Smooth muscle cell (in vitro differentiated cells): ENCODE data around the gene PSENEN. TPM values are rescaled to one million over a fixed set of nuclear protein-coding genes. Genes with fewer than 3 reads are reported as not detected.
"Not testable (repeated sequence)": the region's sequence is repeated elsewhere in the genome, so short reads cannot be mapped to it uniquely, and the experiment has no call there.

Experiments used
- DNase-seq: peaks from one replicate; lab custom pipeline; 2025; ENCODE audit not compliant: unreplicated experiment; lab: John Stamatoyannopoulos, UW
- H2AFZ ChIP-seq: fragments of 200-600 bp; sonication (generic); 2 replicates; pipeline ENCODE4 v1.6.0; 2016; ENCODE audit warnings: antibody characterized with exemption, low read depth, mild to moderate bottlenecking
- H3F3A ChIP-seq: fragments of 200-600 bp; sonication (generic); 2 replicates; pipeline ENCODE4 v1.6.0; 2017; ENCODE audit warnings: antibody characterized with exemption, low read depth
- H3K27ac ChIP-seq: fragments of 200-600 bp; sonication (generic); 2 replicates; pipeline ENCODE4 v1.5.1; 2016; ENCODE audit warnings: low read depth, mild to moderate bottlenecking
- H3K27me3 ChIP-seq: fragments of 200-600 bp; sonication (generic); 2 replicates; pipeline ENCODE4 v1.6.1; 2016; ENCODE audit warnings: low read depth, mild to moderate bottlenecking
- H3K36me3 ChIP-seq: fragments of 200-600 bp; sonication (generic); 2 replicates; pipeline ENCODE4 v1.5.1; 2016; ENCODE audit warnings: low read depth
- H3K4me1 ChIP-seq: fragments of 200-600 bp; sonication (generic); 2 replicates; pipeline ENCODE4 v1.5.1; 2016; ENCODE audit warnings: low read depth
- H3K4me2 ChIP-seq: fragments of 200-600 bp; sonication (generic); 2 replicates; pipeline ENCODE4 v1.6.0; 2016; ENCODE audit warnings: mild to moderate bottlenecking
- H3K4me3 ChIP-seq: fragments of 200-600 bp; sonication (generic); 2 replicates; pipeline ENCODE4 v1.5.1; 2016; ENCODE audit warnings: mild to moderate bottlenecking
- H3K79me2 ChIP-seq: fragments of 200-600 bp; sonication (generic); 2 replicates; pipeline ENCODE4 v1.6.0; 2016; ENCODE audit warnings: low read depth, mild to moderate bottlenecking
- H3K9ac ChIP-seq: fragments of 200-600 bp; sonication (generic); 2 replicates; pipeline ENCODE4 v1.6.0; 2016; ENCODE audit warnings: low read depth
- H3K9me3 ChIP-seq: fragments of 200-600 bp; sonication (generic); replicated peaks from 2 replicates; pipeline ENCODE4 v1.5.1; 2016; ENCODE audit warnings: low read depth
- H4K20me1 ChIP-seq: fragments of 200-600 bp; sonication (generic); 2 replicates; pipeline ENCODE4 v1.6.0; 2016; ENCODE audit warnings: low read depth
- WGBS: methylation state at CpG from one replicate; pipeline ENCODE4 v1.1.7; 2016; ENCODE audit warnings: low lambda C conversion rate; 5-methylcytosine and 5-hydroxymethylcytosine counted together
- polyA plus RNA-seq: library from polyadenylated mRNA; unstranded; fragments of >200 nt; fragmentation: Nextera tagmentation; extraction: Ambion mirVana; gene quantifications from 2 replicates; pipeline ENCODE4 v1.2.1, GENCODE V29; 2016
- total RNA-seq: library from RNA; depleted of rRNA; stranded (reverse); fragments of >200 nt; gene quantifications from 2 replicates; pipeline ENCODE4 v1.2.3, GENCODE V29; 2014
- TF ChIP-seq, protein P1 (sequence below): fragments of 200-600 bp; sonication (generic); IDR thresholded peaks from 2 replicates; pipeline ENCODE4 v1.5.1; 2017; ENCODE audit warnings: borderline replicate concordance, mild to moderate bottlenecking, antibody characterized with exemption; ENCODE audit not compliant: insufficient read depth, poor library complexity, severe bottlenecking

PSENEN gene
- total and polyA plus RNA-seq, 2 experiments from 2014 or later: 65.4 to 137 TPM

DNA sequence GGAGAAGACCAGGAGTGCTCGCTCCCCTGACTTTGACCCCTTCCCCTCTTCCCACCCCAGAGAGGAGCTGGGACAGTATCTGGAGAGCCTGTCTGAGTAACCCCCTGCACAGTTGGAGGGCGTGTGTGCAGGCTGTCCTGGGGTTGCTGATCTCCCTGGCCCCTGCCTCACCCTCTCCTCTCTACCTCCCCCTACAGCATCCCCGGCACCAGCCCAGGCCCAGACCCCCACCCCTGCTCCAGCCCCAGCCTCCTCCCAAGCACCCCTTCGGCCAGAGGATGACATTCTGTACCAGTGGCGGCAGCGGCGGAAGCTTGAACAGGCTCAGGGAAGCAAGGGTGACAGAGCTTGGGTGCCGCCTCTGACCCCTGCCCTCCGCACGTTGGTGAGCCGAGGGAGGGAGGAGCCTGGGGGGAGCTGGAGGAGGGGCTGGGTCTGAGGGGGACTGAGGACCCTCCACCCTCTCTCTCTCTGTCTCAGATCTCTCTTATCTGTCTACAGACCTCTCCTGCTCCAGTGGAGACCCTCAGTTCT lies 21.2 kb downstream of the PSENEN start:
- no peaks in the 10 kb centered on the region for H3K4me1 ChIP-seq
- no peak for DNase-seq
- H3K36me3 ChIP-seq: no peaks in the 10 kb centered on the region
- no peaks in the 10 kb centered on the region for H3F3A ChIP-seq
- TF ChIP-seq, protein P1, sequence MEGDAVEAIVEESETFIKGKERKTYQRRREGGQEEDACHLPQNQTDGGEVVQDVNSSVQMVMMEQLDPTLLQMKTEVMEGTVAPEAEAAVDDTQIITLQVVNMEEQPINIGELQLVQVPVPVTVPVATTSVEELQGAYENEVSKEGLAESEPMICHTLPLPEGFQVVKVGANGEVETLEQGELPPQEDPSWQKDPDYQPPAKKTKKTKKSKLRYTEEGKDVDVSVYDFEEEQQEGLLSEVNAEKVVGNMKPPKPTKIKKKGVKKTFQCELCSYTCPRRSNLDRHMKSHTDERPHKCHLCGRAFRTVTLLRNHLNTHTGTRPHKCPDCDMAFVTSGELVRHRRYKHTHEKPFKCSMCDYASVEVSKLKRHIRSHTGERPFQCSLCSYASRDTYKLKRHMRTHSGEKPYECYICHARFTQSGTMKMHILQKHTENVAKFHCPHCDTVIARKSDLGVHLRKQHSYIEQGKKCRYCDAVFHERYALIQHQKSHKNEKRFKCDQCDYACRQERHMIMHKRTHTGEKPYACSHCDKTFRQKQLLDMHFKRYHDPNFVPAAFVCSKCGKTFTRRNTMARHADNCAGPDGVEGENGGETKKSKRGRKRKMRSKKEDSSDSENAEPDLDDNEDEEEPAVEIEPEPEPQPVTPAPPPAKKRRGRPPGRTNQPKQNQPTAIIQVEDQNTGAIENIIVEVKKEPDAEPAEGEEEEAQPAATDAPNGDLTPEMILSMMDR: no peak
- no peaks in the 10 kb centered on the region for H4K20me1 ChIP-seq
- no peak overlapping the region for H3K27ac ChIP-seq
- H2AFZ ChIP-seq: no peak overlapping the region
- H3K4me3 ChIP-seq: no peak overlapping the region
- no peak overlapping the region for H3K9ac ChIP-seq
- H3K27me3 ChIP-seq: no peaks in the 10 kb centered on the region
- no peaks in the 10 kb centered on the region for H3K79me2 ChIP-seq
- no peaks in the 10 kb centered on the region for H3K9me3 ChIP-seq
- WGBS: 97% methylated on average over 6 of the region's 11 CpGs
- no peak overlapping the region for H3K4me2 ChIP-seq

DNA sequence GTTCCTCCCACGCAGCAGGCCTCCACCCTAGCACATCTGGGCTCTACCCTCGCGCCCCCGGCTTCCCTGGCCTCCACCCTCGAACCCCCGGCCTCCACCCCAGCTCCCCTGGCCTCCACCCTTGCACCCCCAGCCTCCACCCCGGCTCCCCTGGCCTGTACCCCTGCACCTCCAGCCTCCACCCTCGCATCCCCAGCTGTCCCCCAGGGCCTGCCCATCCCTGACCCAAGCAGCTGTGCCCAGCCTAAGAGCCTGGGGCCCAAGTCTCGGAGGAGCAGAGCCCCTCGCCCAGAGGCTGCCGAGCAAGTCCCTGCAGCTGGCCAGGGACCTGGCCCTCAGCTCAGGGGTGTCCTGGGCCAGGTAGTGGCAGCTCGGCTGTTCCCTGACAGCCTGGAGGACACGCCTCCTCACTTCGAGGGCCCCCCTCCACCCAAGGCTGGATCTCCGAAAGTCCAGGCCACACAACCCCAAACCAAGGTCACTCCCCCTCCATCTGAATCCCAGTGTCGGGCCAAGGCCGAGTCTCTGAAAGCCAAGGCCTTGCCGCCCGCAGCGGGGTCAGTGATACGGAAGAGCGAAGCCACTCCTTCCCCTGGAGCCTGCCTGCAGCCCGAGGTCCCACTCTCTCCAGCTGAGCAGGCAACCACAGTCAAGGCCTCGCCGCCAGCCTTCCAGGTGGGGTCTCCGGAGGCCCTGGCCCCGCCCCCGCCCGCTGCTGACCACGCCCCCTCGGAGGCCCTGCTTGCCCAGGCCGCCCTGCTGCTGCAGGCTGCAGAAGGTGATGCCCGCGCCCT lies 22.0 kb downstream of the PSENEN start:
- Histone ChIP-seq H3F3A (no peaks in the 10 kb centered on the region), H2AFZ (no peak overlapping the region), H3K27me3 (no peaks in the 10 kb centered on the region), H3K4me3 (no peak overlapping the region), H3K36me3 (no peaks in the 10 kb centered on the region), H3K4me1 (no peaks in the 10 kb centered on the region), H3K4me2 (no peak overlapping the region), H4K20me1 (no peaks in the 10 kb centered on the region), H3K79me2 (no peaks in the 10 kb centered on the region), H3K9me3 (no peaks in the 10 kb centered on the region), H3K9ac (no peak overlapping the region), H3K27ac (no peak overlapping the region)
- DNase-seq: no peak
- TF ChIP-seq, protein P1: no peak
- WGBS: 80% methylated on average over 26 of the region's 34 CpGs

DNA sequence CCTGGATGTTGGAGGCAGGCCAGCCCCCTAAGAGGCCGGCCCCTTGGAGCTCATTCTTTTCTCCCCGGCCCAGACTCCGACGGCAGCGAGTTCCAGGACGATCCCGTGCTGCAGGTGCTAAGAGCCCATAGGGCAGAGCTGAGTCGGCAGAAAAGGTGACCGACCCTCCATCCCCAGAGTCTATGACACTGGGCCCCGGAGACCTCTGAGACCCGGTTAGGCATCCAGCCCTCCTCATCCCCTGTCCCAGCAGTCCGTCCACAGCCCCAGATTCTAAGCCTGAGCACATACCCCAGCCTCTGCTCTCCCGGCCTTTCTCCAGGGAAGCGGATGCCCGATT lies 22.6 kb downstream of the PSENEN start:
- no peaks in the 10 kb centered on the region for H3K27me3 ChIP-seq
- H3K4me3 ChIP-seq: no peak overlapping the region
- no peak overlapping the region for H3K9ac ChIP-seq
- 83% methylated on average over 14 of the region's 15 CpGs for WGBS
- DNase-seq: no peak
- no peak overlapping the region for H3K27ac ChIP-seq
- H4K20me1 ChIP-seq: no peaks in the 10 kb centered on the region
- H3K4me2 ChIP-seq: no peak overlapping the region
- no peaks in the 10 kb centered on the region for H3K36me3 ChIP-seq
- TF ChIP-seq, protein P1: no peak
- H3K9me3 ChIP-seq: no peaks in the 10 kb centered on the region
- no peak overlapping the region for H2AFZ ChIP-seq
- no peaks in the 10 kb centered on the region for H3K4me1 ChIP-seq
- no peaks in the 10 kb centered on the region for H3K79me2 ChIP-seq
- no peaks in the 10 kb centered on the region for H3F3A ChIP-seq

DNA sequence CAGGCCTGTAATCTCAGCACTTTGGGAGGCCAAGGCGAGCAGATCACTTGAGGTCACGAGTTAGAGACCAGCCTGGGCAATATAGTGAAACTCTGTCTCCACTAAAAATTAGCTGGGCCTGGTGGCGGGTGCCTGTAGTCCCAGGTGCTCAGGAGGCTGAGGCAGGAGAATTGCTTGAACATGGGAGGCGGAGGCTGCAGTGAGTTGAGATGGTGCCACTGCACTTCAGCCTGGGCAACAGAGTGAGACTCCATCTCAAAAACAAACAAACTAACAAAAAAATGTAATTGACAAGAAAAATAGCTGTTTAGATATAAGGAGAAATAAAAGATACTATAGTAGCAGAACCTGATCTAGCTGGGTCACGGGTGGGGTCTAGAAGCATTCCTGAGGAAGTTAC lies 26.9 kb downstream of the PSENEN start:
- not testable (repeated sequence) for H4K20me1 ChIP-seq, H3K9me3 ChIP-seq, H3K36me3 ChIP-seq, H3K27ac ChIP-seq, H3K9ac ChIP-seq, DNase-seq, H3K4me3 ChIP-seq, H3K79me2 ChIP-seq, H3K4me1 ChIP-seq, H3K27me3 ChIP-seq, H2AFZ ChIP-seq, H3K4me2 ChIP-seq, H3F3A ChIP-seq
- WGBS: 89% methylated on average over 5 of the region's 5 CpGs
